Posterior cingulate gyrus (tissue), 11 donors: ENCODE data around the gene KCNG1.
A peak's percentile ranks its signal among the peaks of the same experiment; 100 is the strongest.

Experiments used
- DNase-seq, 10 donors: peaks; one replicate each; pipeline versions ENCODE4 v3.0.0 to v3.0.0-alpha.2; 2020 to 2021; ENCODE audit warnings: mixed read lengths in 3 of 10
- intact Hi-C: fragments of 100-400 bp; cut with DNase I; formaldehyde crosslinking; loops from one replicate; pipeline ENCODE4 v1.15.1; 2023

The KCNG1 gene

GRCh38 chr20:50958615-50959542 lies 64.0 kb downstream of the KCNG1 start, which contains the start of gene MOCS3:
MOCS3 (plus strand) TSS chr20:50958818; CDS start chr20:50958843, 25 bp downstream.
- DNase-seq: peak; percentile 82 to 97 (median 90)
- intact Hi-C loops: loop anchor here (2.0 kb wide), 1 partner anchor 28 kb away; the partner anchor contains the start of gene ADNP

GRCh38 chr20:50957798-50958614 lies 64.9 kb downstream of the KCNG1 start, which contains the start of gene DPM1:
DPM1 (minus strand) TSS chr20:50958532; CDS start chr20:50958523, 9 bp downstream.
- peak; percentile 82 to 98 (median 92) for DNase-seq
- intact Hi-C loops: loop anchor here (2.0 kb wide), 1 partner anchor 27 kb away; the partner anchor contains the start of gene ADNP

- intact Hi-C loops: no loop called here
- no peak for DNase-seq
These were observed 65.6 kb downstream of the KCNG1 start for GRCh38 chr20:50957276-50957675.

GRCh38 chr20:50953821-50954220 lies 69.1 kb downstream of the KCNG1 start:
- intact Hi-C loops: no loop called here
- DNase-seq: no peak
